K562 (cell line): ENCODE data around the gene GPATCH2. TPM values are rescaled to one million over a fixed set of nuclear protein-coding genes. Genes with fewer than 3 reads are reported as not detected.
"Not testable (repeated sequence)": the region's sequence is repeated elsewhere in the genome, so short reads cannot be mapped to it uniquely, and the experiment has no call there.

ENCODE experiments used
- ATAC-seq: fragments of 200-7000 bp; cut with Tn5 transposase; 3 replicates; pipeline ENCODE4 v1.9.1; 2020; ENCODE audit warnings: moderate library complexity
- BruUV-seq: library from RNA; stranded (reverse); fragments of 400-500 nt; replicated peaks from 2 replicates; lab custom pipeline; 2021; lab: Mats Ljungman, UMichigan
- CTCF ChIA-PET: fragments of 300-600 bp; formaldehyde crosslinking; extraction: SDS; loops from one replicate; lab custom pipeline; 2021; ENCODE audit warnings: low intra/inter-chr PET ratio; lab: Yijun Ruan, JAX
- POLR2A ChIA-PET: fragments of 300-600, 350-650 bp; sonication (Branson Sonifier 250); formaldehyde crosslinking; extraction: SDS; loops from one replicate; lab custom pipeline; 2021; ENCODE audit warnings: antibody characterized with exemption, inconsistent platforms; lab: Yijun Ruan, JAX
- DNase-seq, 4 experiments: peaks; one replicate each; pipeline versions ENCODE4 v3.0.0 to v3.0.0-alpha.2; 2011 to 2018; ENCODE audit warnings: low spot score in 3 of 4, mixed read lengths in 3 of 4; ENCODE audit errors: extremely low read depth in 1 of 4
- FAIRE-seq: peaks from 2 replicates; lab custom pipeline; 2011; peaks lifted over from hg19 to GRCh38; lab: Jason Lieb, UNC
- H2AFZ ChIP-seq: 2 replicates; pipeline ENCODE4 v1.6.0; 2011; ENCODE audit warnings: low read depth, low read length, control low read depth, inconsistent platforms
- H3K27ac ChIP-seq: fragments of 200-600 bp; 3 replicates; pipeline ENCODE4 v1.8.0; 2011; ENCODE audit warnings: low read depth, mild to moderate bottlenecking, control low read depth, inconsistent platforms, low read length, moderate library complexity, mixed read lengths; ENCODE audit errors: extremely low read depth
- H3K27me3 ChIP-seq, 2 experiments: fragments of 300-600 bp in 1 of 2; 2 replicates in 1 of 2; 3 replicates in 1 of 2; pipeline versions ENCODE4 v1.6.0 to v1.8.0; 2011; ENCODE audit warnings: inconsistent platforms in 2 of 2, low read length in 2 of 2, mild to moderate bottlenecking in 1 of 2, mixed read lengths in 1 of 2, moderate library complexity in 1 of 2; ENCODE audit not compliant: control insufficient read depth in 2 of 2, insufficient read depth in 2 of 2
- H3K36me3 ChIP-seq: fragments of 300-600 bp; 3 replicates; pipeline ENCODE4 v1.8.0; 2011; ENCODE audit warnings: mild to moderate bottlenecking, low read length, inconsistent platforms; ENCODE audit not compliant: control insufficient read depth, insufficient read depth
- H3K4me1 ChIP-seq, 2 experiments: fragments of 200-600 bp in 1 of 2; replicated peaks in 1 of 2; 2 replicates in 1 of 2; 3 replicates in 1 of 2; pipeline versions ENCODE4 v1.5.1 to v1.8.0; 2011; ENCODE audit warnings: inconsistent platforms in 2 of 2, low read length in 2 of 2, mild to moderate bottlenecking in 1 of 2, mixed read lengths in 1 of 2, moderate library complexity in 1 of 2; ENCODE audit not compliant: control insufficient read depth in 2 of 2, insufficient read depth in 2 of 2
- H3K4me2 ChIP-seq: 2 replicates; pipeline ENCODE4 v1.6.1; 2011; ENCODE audit warnings: low read length, control low read depth, inconsistent platforms, mixed read lengths; ENCODE audit not compliant: insufficient read depth
- H3K4me3 ChIP-seq: fragments of 200-600 bp; sonication (generic), shearing (Covaris generic); 2 replicates; pipeline ENCODE4 v1.5.1; 2016; ENCODE audit warnings: control low read depth, inconsistent platforms
- H3K79me2 ChIP-seq: fragments of 200-600 bp; 3 replicates; pipeline ENCODE4 v1.8.0; 2011; ENCODE audit warnings: low read length, inconsistent platforms; ENCODE audit not compliant: control insufficient read depth, insufficient read depth
- H3K9ac ChIP-seq, 2 experiments: 2 replicates each; pipeline versions ENCODE4 v1.6.0 to v1.6.1; 2011; ENCODE audit warnings: low read depth in 2 of 2, low read length in 2 of 2, control low read depth in 1 of 2, inconsistent platforms in 1 of 2, mild to moderate bottlenecking in 1 of 2, mixed read lengths in 1 of 2; ENCODE audit not compliant: insufficient read depth in 1 of 2
- H3K9me1 ChIP-seq: one replicate; pipeline ENCODE4 v1.6.0; 2011; ENCODE audit warnings: inconsistent platforms, mild to moderate bottlenecking, low read length, moderate library complexity; ENCODE audit not compliant: control insufficient read depth, insufficient read depth
- H3K9me3 ChIP-seq: replicated peaks from 2 replicates; pipeline ENCODE4 v1.5.1; 2011; ENCODE audit warnings: low read depth, low read length, inconsistent platforms; ENCODE audit not compliant: control insufficient read depth, insufficient read depth
- H4K20me1 ChIP-seq: replicated peaks from 2 replicates; pipeline ENCODE4 v1.6.1; 2011; ENCODE audit warnings: low read length, inconsistent platforms, mixed read lengths; ENCODE audit not compliant: control insufficient read depth, insufficient read depth
- BRF1 ChIP-seq: IDR thresholded peaks from 3 replicates; pipeline ENCODE4 v1.6.1; 2011; ENCODE audit warnings: borderline replicate concordance, mild to moderate bottlenecking; ENCODE audit not compliant: insufficient read length; ENCODE audit errors: extremely low read depth
- E2F3 ChIP-seq: fragments of 250-450 bp; sonication (Bioruptor Pico); IDR thresholded peaks from 2 replicates; pipeline ENCODE4 v1.4.0; 2020; ENCODE audit warnings: mild to moderate bottlenecking
- EHMT2 ChIP-seq: fragments of 450-650 bp; IDR thresholded peaks from 2 replicates; pipeline ENCODE4 v1.6.1; 2018; ENCODE audit warnings: antibody characterized with exemption
- ILF3 ChIP-seq: fragments of 450-650 bp; IDR thresholded peaks from 2 replicates; pipeline ENCODE4 v1.6.1; 2018; ENCODE audit warnings: antibody characterized with exemption, mild to moderate bottlenecking, moderate library complexity, borderline replicate concordance
- KLF6 ChIP-seq: fragments of 250-450 bp; sonication (Bioruptor Pico); IDR thresholded peaks from 2 replicates; pipeline ENCODE4 v1.4.0; 2020; ENCODE audit warnings: mild to moderate bottlenecking, moderate library complexity, borderline replicate concordance
- NR1H2 ChIP-seq: sonication (generic); formaldehyde crosslinking; IDR thresholded peaks from 2 replicates; pipeline ENCODE4 v1.4.0; 2020; ENCODE audit warnings: mild to moderate bottlenecking, missing genetic modification reagents
- NRF1 ChIP-seq, 2 experiments: fragments of 450-650 bp; IDR thresholded peaks in 1 of 2; conservative IDR thresholded peaks in 1 of 2; 2 replicates each; pipeline ENCODE4 v1.6.1; 2014; ENCODE audit warnings: mild to moderate bottlenecking in 2 of 2
- POLR2B ChIP-seq: fragments of 450-650 bp; IDR thresholded peaks from 2 replicates; pipeline ENCODE4 v1.6.1; 2018; ENCODE audit warnings: low read depth; ENCODE audit not compliant: partially characterized antibody
- PTBP1 ChIP-seq: fragments of 200-400 bp; formaldehyde crosslinking; IDR thresholded peaks from 2 replicates; pipeline ENCODE4 v1.6.1; 2017; ENCODE audit warnings: low read depth, low read length
- SPI1 ChIP-seq: IDR thresholded peaks from 2 replicates; pipeline ENCODE4 v1.6.1; 2011; ENCODE audit warnings: low read depth, low read length, control low read depth, borderline replicate concordance
- STAT5B ChIP-seq: fragments of 250-450 bp; sonication (Bioruptor Pico); IDR thresholded peaks from 2 replicates; pipeline ENCODE4 v1.8.0; 2021; ENCODE audit warnings: mild to moderate bottlenecking, inconsistent platforms
- TOE1 ChIP-seq, 2 experiments: fragments of 450-650 bp in 1 of 2; sonication (generic) in 1 of 2; formaldehyde crosslinking in 1 of 2; IDR thresholded peaks; 2 replicates each; pipeline versions ENCODE4 v1.7.1 to v1.8.0; 2016 to 2022; ENCODE audit warnings: borderline replicate concordance in 2 of 2, mild to moderate bottlenecking in 2 of 2, antibody characterized with exemption in 1 of 2, inconsistent platforms in 1 of 2, low read depth in 1 of 2, missing genetic modification reagents in 1 of 2, moderate library complexity in 1 of 2
- ZNF134 ChIP-seq: fragments of 250-450 bp; sonication (Bioruptor Pico); conservative IDR thresholded peaks from 2 replicates; pipeline ENCODE4 v1.4.0; 2020
- ZNF184 ChIP-seq: sonication (generic); formaldehyde crosslinking; IDR thresholded peaks from 2 replicates; pipeline ENCODE4 v1.5.0; 2020; ENCODE audit warnings: missing genetic modification reagents
- ZNF507 ChIP-seq: conservative IDR thresholded peaks from 2 replicates; pipeline ENCODE4 v1.6.1; 2017; ENCODE audit warnings: missing genetic modification characterization, missing compliant biosample characterization
- ZNF589 ChIP-seq: fragments of 200-800 bp; sonication (Bioruptor generic); IDR thresholded peaks from 2 replicates; pipeline ENCODE4 v1.6.1; 2016; ENCODE audit warnings: low read depth, missing genetic modification characterization, missing compliant biosample characterization
- WGBS: fragments of 100-300 bp; shearing (Covaris generic); methylation state at CpG from one replicate; pipeline ENCODE4 v1.1.6; 2016; ENCODE audit warnings: low coverage, mixed read lengths; ENCODE audit not compliant: insufficient coverage; ENCODE audit errors: missing lambda C conversion rate; 5-methylcytosine and 5-hydroxymethylcytosine counted together
- in situ Hi-C: fragments of 300-500 bp; cut with MboI; formaldehyde crosslinking; loops from 4 replicates; pipeline ENCODE4 v1.15.0; 2018; ENCODE audit warnings: inconsistent platforms, mixed read lengths
- intact Hi-C: fragments of 100-400 bp; cut with micrococcal nuclease; formaldehyde crosslinking; loops from 2 replicates; pipeline ENCODE4 v1.14.2; 2022
- polyA plus RNA-seq, 8 experiments: library from polyadenylated mRNA; depleted of rRNA in 4 of 8; stranded (reverse) in 5 of 8; unstranded in 3 of 8; fragments of >200 nt; fragmentation: Nextera tagmentation in 2 of 8; fragmentation: Illumina TruSeq in 1 of 8; extraction: Ambion mirVana in 2 of 8; extraction: Trizol in 1 of 8; gene quantifications; 2 replicates each; pipeline versions ENCODE4 v1.2.1 to v1.2.3, GENCODE V29; 2011 to 2014; ENCODE audit warnings: inconsistent platforms in 1 of 8, missing spikeins in 1 of 8
- total RNA-seq, 7 experiments: library from RNA; depleted of rRNA in 6 of 7; stranded (reverse); fragments of >200 nt in 6 of 7; fragmentation: Illumina TruSeq in 2 of 7; extraction: Trizol in 2 of 7; gene quantifications; 2 replicates each; pipeline versions ENCODE4 v1.2.1 to v1.2.3, GENCODE V29; 2011 to 2021; ENCODE audit warnings: low replicate concordance in 1 of 7
- TF ChIP-seq, protein P1 (sequence below), 2 experiments: fragments of 450-650 bp; IDR thresholded peaks; 2 replicates each; pipeline ENCODE4 v1.6.1; 2016

Gene GPATCH2
- total and polyA plus RNA-seq, 9 of the 15 experiments (the other 6 are each of a cell fraction or from before 2014, with no cell fraction given): 0.38 to 2.0 (median 0.55) TPM

DNA sequence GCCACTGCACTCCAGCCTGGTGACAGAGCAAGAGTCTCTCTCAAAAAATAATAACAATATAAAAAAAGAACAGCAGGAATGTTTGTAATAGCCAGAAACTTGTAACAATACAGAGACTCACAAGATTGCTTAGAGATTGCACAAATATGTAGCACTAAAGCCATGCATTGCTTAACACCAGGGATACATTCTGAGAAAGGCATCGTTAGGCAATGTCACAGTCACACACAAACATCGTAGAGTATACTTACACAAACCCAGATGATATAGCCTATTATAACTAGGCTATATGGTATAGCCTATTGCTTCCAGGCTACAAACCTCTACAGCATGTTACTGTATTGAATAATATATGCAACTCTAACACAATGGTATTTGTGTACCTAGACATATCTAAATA, 45.3 kb downstream of the GPATCH2 start:
- H3K36me3 ChIP-seq: no peaks in the 10 kb centered on the region
- H3K9me3 ChIP-seq: no peaks in the 10 kb centered on the region
- H3K4me3 ChIP-seq: no peak overlapping the region
- no peak overlapping the region for H3K9ac ChIP-seq
- POLR2A ChIA-PET: no interaction called here
- CTCF ChIA-PET: no interaction called here
- FAIRE-seq: no peak
- WGBS: 0% methylated on average over 2 of the region's 2 CpGs
- no peak overlapping the region for H2AFZ ChIP-seq
- no peak for ATAC-seq
- no peak overlapping the region for H3K4me2 ChIP-seq
- TF ChIP-seq TOE1 (IDR thresholded peaks at IDR 0.05; ENCODE audit: borderline replicate concordance): no peak
- TF ChIP-seq TOE1 (CRISPR knock-in tag; IDR thresholded peaks at IDR 0.05; ENCODE audit: borderline replicate concordance, low read depth): no peak
- no peak for TF ChIP-seq BRF1
- no peak for TF ChIP-seq PTBP1
- TF ChIP-seq E2F3 (CRISPR knock-in tag): no peak
- no peak for TF ChIP-seq POLR2B
- no peak for TF ChIP-seq ZNF589
- no peak for TF ChIP-seq NRF1 (conservative IDR thresholded peaks at IDR 0.05 in 1 of 2, IDR thresholded peaks at IDR 0.05 in 1 of 2)
- no peak for TF ChIP-seq ZNF507 (tag)
- no peak for TF ChIP-seq SPI1
- TF ChIP-seq ILF3: no peak
- TF ChIP-seq ZNF184: no peak
- no peak for TF ChIP-seq STAT5B (CRISPR knock-in tag)
- TF ChIP-seq EHMT2: no peak
- TF ChIP-seq ZNF134 (CRISPR knock-in tag): no peak
- TF ChIP-seq, protein P1, sequence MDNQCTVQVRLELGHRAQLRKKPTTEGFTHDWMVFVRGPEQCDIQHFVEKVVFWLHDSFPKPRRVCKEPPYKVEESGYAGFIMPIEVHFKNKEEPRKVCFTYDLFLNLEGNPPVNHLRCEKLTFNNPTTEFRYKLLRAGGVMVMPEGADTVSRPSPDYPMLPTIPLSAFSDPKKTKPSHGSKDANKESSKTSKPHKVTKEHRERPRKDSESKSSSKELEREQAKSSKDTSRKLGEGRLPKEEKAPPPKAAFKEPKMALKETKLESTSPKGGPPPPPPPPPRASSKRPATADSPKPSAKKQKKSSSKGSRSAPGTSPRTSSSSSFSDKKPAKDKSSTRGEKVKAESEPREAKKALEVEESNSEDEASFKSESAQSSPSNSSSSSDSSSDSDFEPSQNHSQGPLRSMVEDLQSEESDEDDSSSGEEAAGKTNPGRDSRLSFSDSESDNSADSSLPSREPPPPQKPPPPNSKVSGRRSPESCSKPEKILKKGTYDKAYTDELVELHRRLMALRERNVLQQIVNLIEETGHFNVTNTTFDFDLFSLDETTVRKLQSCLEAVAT (IDR thresholded peaks at IDR 0.05): no peak
- no peak for TF ChIP-seq KLF6 (CRISPR knock-in tag)
- no peak for TF ChIP-seq NR1H2 (CRISPR knock-in tag)
- no TSS peak for BruUV-seq
- no peaks in the 10 kb centered on the region for H4K20me1 ChIP-seq
- H3K27me3 ChIP-seq: no peaks in the 10 kb centered on the region
- H3K9me1 ChIP-seq: no peaks in the 10 kb centered on the region
- intact Hi-C loops (loop anchor here (10.0 kb wide), 1 partner anchor 59 kb away; no protein-coding TSS in a partner anchor), in situ Hi-C loops (no loop called here)
- H3K79me2 ChIP-seq: no peaks in the 10 kb centered on the region
- DNase-seq: no peak
- no peak overlapping the region for H3K27ac ChIP-seq
- no peaks in the 10 kb centered on the region for H3K4me1 ChIP-seq

DNA sequence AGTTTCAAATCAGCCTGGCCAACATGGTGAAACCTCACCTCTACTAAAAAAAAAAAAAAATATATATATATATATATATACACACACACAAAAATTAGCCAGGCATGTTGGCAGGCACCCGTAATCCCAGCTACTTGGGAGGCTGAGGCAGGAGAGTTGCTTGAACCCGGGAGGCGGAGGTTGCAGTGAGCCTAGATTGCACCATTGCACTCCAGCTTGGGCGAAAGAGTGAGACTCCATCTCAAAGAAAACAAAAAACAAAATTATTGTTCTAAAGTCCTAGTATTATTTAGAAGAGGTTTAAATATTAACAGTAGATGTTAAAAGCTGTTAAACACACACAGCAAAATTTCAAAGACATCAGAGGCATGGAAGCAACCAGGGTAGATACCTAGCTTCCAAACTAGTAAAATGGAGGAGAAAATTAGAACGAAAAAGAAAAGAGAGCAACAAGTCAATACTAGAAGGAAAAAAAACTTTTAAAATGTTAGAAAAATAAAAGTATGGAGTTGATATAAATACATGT, 46.5 kb downstream of the GPATCH2 start:
- H2AFZ ChIP-seq, BruUV-seq, H3K9ac ChIP-seq, H3K27ac ChIP-seq, H3K79me2 ChIP-seq, H3K4me3 ChIP-seq, DNase-seq, in situ Hi-C loops, H3K9me3 ChIP-seq, H3K4me1 ChIP-seq, H4K20me1 ChIP-seq, ATAC-seq, H3K27me3 ChIP-seq, POLR2A ChIA-PET, H3K9me1 ChIP-seq, CTCF ChIA-PET, H3K4me2 ChIP-seq, FAIRE-seq, H3K36me3 ChIP-seq: not testable (repeated sequence)
- intact Hi-C loops: loop anchor here (10.0 kb wide), 1 partner anchor 60 kb away; no protein-coding TSS in a partner anchor
- 4% methylated on average over 5 of the region's 5 CpGs for WGBS
